GM21526 (cell line): ENCODE measurements around the gene SPAG16.
"Not testable (repeated sequence)": the region's sequence is repeated elsewhere in the genome, so short reads cannot be mapped to it uniquely, and the experiment has no call there.

ENCODE experiments used
- ATAC-seq: cut with Tn5 transposase; IDR thresholded peaks from one replicate; pipeline ENCODE4 v1.9.1; 2021; ENCODE audit warnings: moderate library complexity; ENCODE audit not compliant: unreplicated experiment, low FRiP score

SPAG16 gene

GRCh38 chr2:213958086-213958485, 673.8 kb downstream of the SPAG16 start:
- ATAC-seq, result no peak

- ATAC-seq, result no peak
These were observed 675.3 kb downstream of the SPAG16 start for GRCh38 chr2:213959589-213959988.

- no peak for ATAC-seq
These were observed 687.3 kb downstream of the SPAG16 start for GRCh38 chr2:213971536-213971935.

- ATAC-seq, result no peak
These were observed 696.6 kb downstream of the SPAG16 start for GRCh38 chr2:213980883-213981282.

GRCh38 chr2:213989207-213989606, 704.9 kb downstream of the SPAG16 start:
- ATAC-seq, result no peak

- no peak for ATAC-seq
These were observed 707.3 kb downstream of the SPAG16 start for GRCh38 chr2:213991453-213992108.

GRCh38 chr2:213995400-213996105, 711.3 kb downstream of the SPAG16 start:
- no peak for ATAC-seq

GRCh38 chr2:213998976-213999375, 714.7 kb downstream of the SPAG16 start:
- ATAC-seq, result not testable (repeated sequence)

GRCh38 chr2:214004463-214004862, 720.2 kb downstream of the SPAG16 start:
- ATAC-seq, result no peak

- no peak for ATAC-seq
These were observed 721.1 kb downstream of the SPAG16 start for GRCh38 chr2:214005337-214005736.

GRCh38 chr2:214006601-214007000, 722.3 kb downstream of the SPAG16 start:
- ATAC-seq, result no peak

GRCh38 chr2:214011676-214012075, 727.4 kb downstream of the SPAG16 start:
- ATAC-seq, result no peak

GRCh38 chr2:214014551-214015220, 730.4 kb downstream of the SPAG16 start:
- no peak for ATAC-seq

- no peak for ATAC-seq
These were observed 735.1 kb downstream of the SPAG16 start for GRCh38 chr2:214019229-214019972.

GRCh38 chr2:214019973-214020345, 735.7 kb downstream of the SPAG16 start:
- no peak for ATAC-seq

GRCh38 chr2:214029190-214029589, 744.9 kb downstream of the SPAG16 start:
- no peak for ATAC-seq

GRCh38 chr2:214031566-214031965, 747.3 kb downstream of the SPAG16 start:
- no peak for ATAC-seq

- no peak for ATAC-seq
These were observed 750.2 kb downstream of the SPAG16 start for GRCh38 chr2:214034417-214034816.

- ATAC-seq, result no peak
These were observed 751.0 kb downstream of the SPAG16 start for GRCh38 chr2:214035091-214035852.

GRCh38 chr2:214035921-214036320, 751.7 kb downstream of the SPAG16 start:
- ATAC-seq, result no peak
